Fibroblast of skin of back (primary cell): ENCODE measurements around the gene DPF1.
A peak's percentile ranks its signal among the peaks of the same experiment; 100 is the strongest.

ENCODE experiments used
- DNase-seq: peaks from one replicate; pipeline ENCODE4 v3.0.0-alpha.2; 2013

Gene DPF1

GRCh38 chr19:38196948-38197656 is 26.9 kb downstream of the DPF1 start:
- DNase-seq: no peak

GRCh38 chr19:38196245-38196837 is 27.7 kb downstream of the DPF1 start:
- no peak for DNase-seq

DNA sequence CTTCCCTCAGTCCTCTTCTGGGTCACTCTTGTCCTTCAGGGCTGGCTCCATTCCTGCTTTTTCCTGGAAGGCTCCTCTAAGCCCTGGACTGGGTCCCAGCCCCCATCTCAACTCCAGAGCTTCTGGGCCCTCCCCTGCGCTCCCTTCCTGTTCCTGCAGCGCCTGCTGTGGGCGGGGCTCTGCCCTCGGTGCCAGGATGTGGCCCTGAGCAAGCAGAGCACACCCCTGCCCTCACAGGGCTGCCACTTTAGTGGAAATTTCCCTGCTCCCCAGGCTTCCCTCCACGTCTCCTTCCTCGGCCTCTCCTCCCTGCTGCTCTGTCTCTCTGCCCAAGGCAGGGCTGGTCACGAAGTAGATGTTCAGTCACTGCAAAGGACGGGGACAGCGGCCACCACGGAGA is 28.8 kb downstream of the DPF1 start:
- no peak for DNase-seq

GRCh38 chr19:38194061-38194701 is 29.8 kb downstream of the DPF1 start:
- DNase-seq: no peak

DNA sequence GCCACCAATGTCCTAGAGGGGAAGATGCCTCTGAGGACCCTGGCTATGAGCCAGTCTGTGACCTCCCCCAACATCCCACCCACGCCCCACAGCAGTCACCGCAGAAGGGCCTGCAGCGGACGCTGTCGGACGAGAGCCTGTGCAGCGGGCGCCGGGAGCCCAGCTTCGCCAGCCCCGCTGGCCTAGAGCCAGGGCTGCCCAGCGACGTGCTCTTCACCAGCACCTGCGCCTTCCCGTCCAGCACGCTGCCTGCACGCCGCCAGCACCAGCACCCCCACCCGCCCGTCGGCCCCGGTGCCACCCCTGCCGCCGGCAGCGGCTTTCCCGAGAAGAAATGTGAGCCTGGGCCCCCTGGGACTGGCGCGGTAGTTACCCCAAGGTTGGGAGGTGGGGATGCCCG is 30.6 kb downstream of the DPF1 start:
- DNase-seq: no peak

- DNase-seq: no peak
Measured at GRCh38 chr19:38191747-38192146, 32.3 kb downstream of the DPF1 start.

GRCh38 chr19:38190793-38191192 is 33.2 kb downstream of the DPF1 start:
- no peak for DNase-seq

GRCh38 chr19:38190061-38190460 is 34.0 kb downstream of the DPF1 start:
- DNase-seq: no peak

GRCh38 chr19:38185562-38185961 is 38.5 kb downstream of the DPF1 start:
- DNase-seq: no peak

DNA sequence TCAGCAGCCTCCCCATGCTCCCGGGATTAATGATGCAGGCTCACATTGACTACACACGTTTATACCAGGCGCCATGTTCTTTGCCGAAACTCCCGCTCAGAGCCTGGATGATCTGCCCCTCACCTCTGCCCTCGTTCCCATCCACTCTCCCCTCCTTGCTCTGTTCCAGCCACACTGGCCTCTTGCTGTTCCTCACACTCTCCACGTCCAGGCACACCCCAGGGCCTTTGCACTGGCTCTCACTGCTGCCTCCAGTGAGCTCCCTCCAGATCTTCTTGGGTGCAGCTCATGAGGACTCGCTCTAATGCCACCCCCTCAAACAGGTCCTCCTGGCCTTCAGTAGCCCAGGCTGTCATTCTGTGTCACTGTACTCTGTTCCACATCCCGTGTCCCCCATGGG is 39.2 kb downstream of the DPF1 start:
- DNase-seq: no peak

- peak; percentile 20 for DNase-seq
Measured at GRCh38 chr19:38183251-38183897, 40.6 kb downstream of the DPF1 start.

GRCh38 chr19:38182536-38183210 is 41.3 kb downstream of the DPF1 start:
- DNase-seq: no peak

- no peak for DNase-seq
Measured at GRCh38 chr19:38180071-38180470, 44.0 kb downstream of the DPF1 start.

GRCh38 chr19:38175422-38175821 is 48.6 kb downstream of the DPF1 start:
- DNase-seq: no peak

DNA sequence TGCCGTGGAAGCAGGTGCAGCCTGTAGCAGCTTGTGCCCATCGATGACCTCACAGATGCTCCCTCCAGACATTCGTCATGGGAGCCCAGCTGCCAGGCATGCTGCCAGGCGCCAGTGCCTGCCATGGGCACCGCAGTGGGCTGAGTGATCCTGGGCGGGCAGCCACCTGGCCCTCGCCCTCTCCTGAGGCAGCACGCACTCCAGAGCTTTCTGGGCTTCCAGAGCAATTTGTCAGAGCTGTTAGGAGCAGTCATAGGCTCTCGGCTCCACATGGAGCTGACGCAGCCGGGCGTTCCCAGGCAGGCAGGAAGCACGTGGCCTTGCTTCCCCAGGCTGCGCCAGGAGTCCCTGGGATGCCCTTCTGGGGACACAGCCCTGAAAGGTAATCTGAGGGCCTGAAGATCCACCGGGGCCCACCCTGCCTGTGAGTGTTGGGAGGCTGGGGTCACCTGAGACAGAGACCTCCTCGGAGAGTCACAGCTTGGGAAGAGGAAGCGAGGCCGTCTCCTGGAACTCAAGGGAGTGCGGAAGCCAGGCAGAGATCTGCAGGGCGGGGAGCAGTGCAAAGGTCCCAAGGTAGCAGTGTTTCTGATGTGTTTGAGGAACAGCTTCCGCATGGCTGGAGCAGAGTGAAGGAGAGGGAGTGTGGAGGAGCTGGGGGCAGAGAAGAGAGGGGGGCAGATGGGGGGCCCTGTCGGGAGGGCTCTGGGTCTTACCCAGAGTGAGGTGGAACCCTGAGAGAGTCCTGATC is 50.6 kb downstream of the DPF1 start:
- no peak for DNase-seq

DNA sequence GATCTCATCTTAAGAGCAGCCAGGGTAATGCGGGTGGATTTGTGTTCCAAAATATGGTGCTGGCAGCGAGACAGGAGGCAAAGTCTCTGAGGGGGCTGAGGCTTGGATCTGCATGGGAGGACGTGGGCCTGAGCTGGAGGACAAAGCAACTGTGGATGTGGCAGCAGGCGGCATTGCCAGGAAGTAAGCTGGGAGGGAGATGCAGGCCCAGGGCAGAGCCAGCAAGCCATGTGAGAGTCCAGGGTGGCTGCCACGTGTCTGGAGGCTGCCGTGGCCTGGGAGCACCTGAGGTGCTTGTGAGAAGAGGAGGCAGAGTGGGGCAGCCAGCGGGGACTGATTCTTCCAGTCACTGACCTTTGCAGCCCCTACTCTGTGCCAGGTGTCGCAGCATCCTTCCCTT is 52.0 kb downstream of the DPF1 start:
- no peak for DNase-seq

DNA sequence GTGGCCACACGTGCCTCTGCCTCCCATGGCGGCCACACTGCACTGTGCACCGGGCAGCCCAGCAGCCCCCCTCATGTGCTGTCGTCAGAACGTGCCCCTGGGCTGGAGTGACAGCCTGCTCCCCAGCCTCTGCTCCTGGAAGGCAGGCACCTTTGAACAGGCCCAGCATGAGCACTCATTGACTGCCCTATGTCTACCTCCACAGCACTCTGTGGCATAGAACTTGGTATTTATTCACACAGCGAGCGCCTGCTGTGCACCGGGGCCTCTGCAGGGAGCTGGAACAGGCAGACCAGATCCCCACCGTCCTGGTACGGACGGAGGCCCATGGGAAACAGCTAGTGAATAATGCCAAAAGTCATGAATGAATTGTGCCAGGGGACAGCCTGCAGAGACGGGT is 53.7 kb downstream of the DPF1 start:
- DNase-seq: no peak

- DNase-seq: no peak
Measured at GRCh38 chr19:38168637-38169036, 55.4 kb downstream of the DPF1 start.

DNA sequence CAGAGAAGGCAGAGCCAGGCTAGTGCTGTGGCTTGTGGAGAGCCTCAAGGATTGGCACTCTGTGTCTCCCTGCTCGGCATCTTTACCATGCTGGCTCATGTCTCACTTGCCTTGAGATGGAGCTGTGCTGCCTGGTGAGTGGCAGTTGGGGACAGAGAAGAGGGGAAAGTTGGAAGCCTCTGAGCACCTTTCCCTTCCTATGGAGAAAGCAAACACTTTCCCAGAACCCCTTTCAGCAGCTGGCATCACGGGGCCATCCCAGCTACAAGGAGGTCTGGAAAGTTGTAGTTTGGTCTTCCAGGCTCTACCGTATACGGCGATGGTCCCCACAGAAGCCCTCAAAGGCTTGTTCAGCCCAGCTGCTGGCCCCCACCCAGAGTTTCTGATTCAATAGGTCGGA is 58.7 kb downstream of the DPF1 start:
- DNase-seq: no peak

- no peak for DNase-seq
Measured at GRCh38 chr19:38164526-38164925, 59.5 kb downstream of the DPF1 start.

- no peak for DNase-seq
Measured at GRCh38 chr19:38163419-38164290, 60.4 kb downstream of the DPF1 start.
